ENCODE data around the gene LRR1.

DNA sequence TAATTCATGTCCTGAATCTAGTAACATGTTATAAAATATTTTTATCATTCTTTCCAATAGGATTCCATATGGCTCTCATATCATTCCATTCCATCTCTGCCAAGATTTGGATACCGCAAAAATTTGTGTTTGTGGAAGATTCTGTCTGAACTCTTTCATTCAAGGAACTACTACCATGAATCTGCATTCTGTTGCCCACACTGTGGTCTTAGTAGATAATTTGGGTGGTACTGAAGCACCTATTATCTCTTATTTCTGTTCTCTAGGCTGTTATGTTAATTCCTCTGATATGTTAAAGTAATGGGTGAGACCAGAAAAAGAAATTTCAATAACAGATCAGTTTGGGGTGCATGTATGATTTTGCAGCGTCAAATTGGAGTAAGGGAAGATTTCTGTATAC is 15.5 kb downstream of the LRR1 start:
- TF ChIP-seq, protein P1, sequence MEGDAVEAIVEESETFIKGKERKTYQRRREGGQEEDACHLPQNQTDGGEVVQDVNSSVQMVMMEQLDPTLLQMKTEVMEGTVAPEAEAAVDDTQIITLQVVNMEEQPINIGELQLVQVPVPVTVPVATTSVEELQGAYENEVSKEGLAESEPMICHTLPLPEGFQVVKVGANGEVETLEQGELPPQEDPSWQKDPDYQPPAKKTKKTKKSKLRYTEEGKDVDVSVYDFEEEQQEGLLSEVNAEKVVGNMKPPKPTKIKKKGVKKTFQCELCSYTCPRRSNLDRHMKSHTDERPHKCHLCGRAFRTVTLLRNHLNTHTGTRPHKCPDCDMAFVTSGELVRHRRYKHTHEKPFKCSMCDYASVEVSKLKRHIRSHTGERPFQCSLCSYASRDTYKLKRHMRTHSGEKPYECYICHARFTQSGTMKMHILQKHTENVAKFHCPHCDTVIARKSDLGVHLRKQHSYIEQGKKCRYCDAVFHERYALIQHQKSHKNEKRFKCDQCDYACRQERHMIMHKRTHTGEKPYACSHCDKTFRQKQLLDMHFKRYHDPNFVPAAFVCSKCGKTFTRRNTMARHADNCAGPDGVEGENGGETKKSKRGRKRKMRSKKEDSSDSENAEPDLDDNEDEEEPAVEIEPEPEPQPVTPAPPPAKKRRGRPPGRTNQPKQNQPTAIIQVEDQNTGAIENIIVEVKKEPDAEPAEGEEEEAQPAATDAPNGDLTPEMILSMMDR (IDR thresholded peaks at IDR 0.05), result no peak
- TF ChIP-seq POLR2A (IDR thresholded peaks at IDR 0.05) (no peak), EP300 (IDR thresholded peaks at IDR 0.05) (no peak)
